Heart left ventricle (tissue), 16 donors: ENCODE measurements around the gene MRPL18. TPM values are rescaled to one million over a fixed set of nuclear protein-coding genes. Genes with fewer than 3 reads are reported as not detected.
"Not testable (repeated sequence)": the region's sequence is repeated elsewhere in the genome, so short reads cannot be mapped to it uniquely, and the experiment has no call there.

Source experiments
- ATAC-seq, 4 donors: fragments of 200-7000 bp; cut with Tn5 transposase; one replicate each; pipeline ENCODE4 v1.9.1; 2020 to 2022; ENCODE audit warnings: moderate library complexity in 4 of 4, mild to moderate bottlenecking in 3 of 4, moderate number of reproducible peaks in 1 of 4
- DNase-seq, 5 donors: peaks; one replicate each; pipeline ENCODE4 v3.0.0-alpha.2; 2020
- H3K27ac ChIP-seq, 12 donors: fragments of 200-600 bp; sonication (generic) in 4 of 12; one replicate each; pipeline versions ENCODE4 v1.5.0 to v1.8.0; 2016 to 2022; ENCODE audit warnings: mild to moderate bottlenecking in 2 of 12
- H3K27me3 ChIP-seq, 9 donors: fragments of 200-600 bp; sonication (generic) in 2 of 9; one replicate each; pipeline versions ENCODE4 v1.5.1 to v1.8.0; 2016 to 2022; ENCODE audit warnings: mild to moderate bottlenecking in 3 of 9
- H3K36me3 ChIP-seq, 9 donors: fragments of 200-600 bp; sonication (generic) in 2 of 9; one replicate each; pipeline versions ENCODE4 v1.5.0 to v1.8.0; 2018 to 2022; ENCODE audit warnings: mild to moderate bottlenecking in 2 of 9
- H3K4me1 ChIP-seq, 12 donors: fragments of 200-600 bp; sonication (generic) in 4 of 12; one replicate each; pipeline versions ENCODE4 v1.5.0 to v1.8.0; 2016 to 2022; ENCODE audit warnings: mild to moderate bottlenecking in 3 of 12
- H3K4me3 ChIP-seq, 12 donors: fragments of 200-600 bp; sonication (generic) in 4 of 12; one replicate each; pipeline versions ENCODE4 v1.5.0 to v1.8.0; 2017 to 2022; ENCODE audit warnings: mild to moderate bottlenecking in 9 of 12, moderate library complexity in 4 of 12
- H3K9me3 ChIP-seq, 12 donors: fragments of 200-600 bp; sonication (generic) in 4 of 12; one replicate each; pipeline versions ENCODE4 v1.5.0 to v1.8.0; 2016 to 2022; ENCODE audit warnings: mild to moderate bottlenecking in 1 of 12
- POLR2A ChIP-seq, 2 donors: fragments of 450-650 bp; IDR thresholded peaks; one replicate each; pipeline ENCODE4 v1.6.1; 2017; ENCODE audit warnings: antibody characterized with exemption in 2 of 2, mild to moderate bottlenecking in 2 of 2, moderate library complexity in 2 of 2
- WGBS, 4 donors: extraction: QIAGEN DNeasy Blood & Tissue Kit in 2 of 4; methylation state at CpG; one replicate each; pipeline versions ENCODE4 v1.1.5 to v1.1.7; 2013 to 2018; 5-methylcytosine and 5-hydroxymethylcytosine counted together
- intact Hi-C, 10 donors: fragments of 100-400 bp; cut with DNase I; formaldehyde crosslinking; loops; one replicate each; pipeline versions ENCODE4 v1.11.1 to v1.14.2; 2022
- polyA plus RNA-seq, 2 donors: library from polyadenylated mRNA; stranded (reverse); fragments of 200-250 nt; gene quantifications; one replicate each; pipeline ENCODE4 v1.2.3, GENCODE V29; 2013
- total RNA-seq, 9 donors: library from RNA; depleted of rRNA in 2 of 9; stranded (reverse); fragments of >200 nt in 2 of 9; fragmentation: NEBNext Ultra II Directional in 3 of 9; extraction: Animal tissue kit (Norgen Biotek cat#: 25700) in 3 of 9; gene quantifications; one replicate each; pipeline versions ENCODE4 v1.1.0 to v1.2.4, GENCODE V29; 2016 to 2023
- TF ChIP-seq, protein P1 (sequence below), 12 donors: fragments of 200-600 bp; sonication (generic) in 4 of 12; IDR thresholded peaks; one replicate each; pipeline versions ENCODE4 v1.5.0 to v1.8.0; 2018 to 2022; ENCODE audit warnings: antibody characterized with exemption in 12 of 12, mild to moderate bottlenecking in 5 of 12
- donor health status: ischemic (EF 13 %, LVEDD 7.1; RV severe dilation, severe dysfunction).
- donor health status: healthy with polysubstance abuse.
- donor health status: DM: no; HTN: yes; CAD: no.
- donor health status: DM: no; HTN: no; CAD: no.
- donor health status: ischemic (EF 25% LVEDD 6.9; RV normal size, moderate dysfunction).
- donor health status: ischemic (EF 25% LVEDD 5.7; RV mildly dilated, moderate dysfunction).
- donor health status: healthy.
- donor health status: DM: yes; HTN: yes; CAD: no.
- donor health status: ischemic (EF 35%, LVEDD 5.7; RV mildly dilated, moderate dysfunction).
- donor health status: nonischemic (EF 11% LVEDD 7.7; RV severe dilation, severe dysfunction).
- donor health status: DM: yes; HTN: yes; CAD: no.
- donor health status: PGD.
- donor health status: ischemic (EF 29% LVEDD 5.4; RV normal size, mild dysfunction).
- donor health status: nonischemic (EF 23%, LVEDD 6.1; RV moderate dilation, normal function).

Gene MRPL18
- total and polyA plus RNA-seq, 11 donors, result 52.4 to 145 (median 61.8) TPM

DNA sequence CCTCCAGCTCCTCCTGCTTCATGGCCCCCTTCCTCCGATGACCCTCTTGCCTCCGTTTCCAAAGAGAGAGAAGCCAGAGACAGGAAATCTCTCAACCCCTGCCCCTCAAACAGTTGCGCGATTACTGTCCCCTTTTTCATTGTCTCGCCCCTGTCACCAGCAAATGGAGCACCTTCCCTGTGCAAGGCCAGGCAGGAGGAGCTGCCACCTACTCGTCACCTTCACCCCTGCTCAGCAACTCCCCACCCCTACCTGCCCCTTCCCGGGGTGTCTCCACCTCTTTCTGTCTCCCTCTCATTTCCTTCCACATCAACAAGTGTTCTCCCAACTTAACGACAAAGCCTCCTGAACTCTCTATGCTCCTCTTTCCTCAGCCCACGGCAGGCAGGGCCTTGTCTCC, 23.5 kb downstream of the MRPL18 start:
- H3K27me3 ChIP-seq, result no peaks in the 10 kb centered on the region
- ATAC-seq (no peak), DNase-seq (no peak)
- no peak overlapping the region for H3K4me3 ChIP-seq
- H3K36me3 ChIP-seq, result no peaks in the 10 kb centered on the region
- no peaks in the 10 kb centered on the region for H3K9me3 ChIP-seq
- WGBS, 4 donors, result 78 to 85% (median 81%) methylated on average over 9 of the region's 9 CpGs
- intact Hi-C loops, result no loop called here
- no peak for TF ChIP-seq POLR2A (IDR thresholded peaks at IDR 0.05)
- TF ChIP-seq, protein P1, sequence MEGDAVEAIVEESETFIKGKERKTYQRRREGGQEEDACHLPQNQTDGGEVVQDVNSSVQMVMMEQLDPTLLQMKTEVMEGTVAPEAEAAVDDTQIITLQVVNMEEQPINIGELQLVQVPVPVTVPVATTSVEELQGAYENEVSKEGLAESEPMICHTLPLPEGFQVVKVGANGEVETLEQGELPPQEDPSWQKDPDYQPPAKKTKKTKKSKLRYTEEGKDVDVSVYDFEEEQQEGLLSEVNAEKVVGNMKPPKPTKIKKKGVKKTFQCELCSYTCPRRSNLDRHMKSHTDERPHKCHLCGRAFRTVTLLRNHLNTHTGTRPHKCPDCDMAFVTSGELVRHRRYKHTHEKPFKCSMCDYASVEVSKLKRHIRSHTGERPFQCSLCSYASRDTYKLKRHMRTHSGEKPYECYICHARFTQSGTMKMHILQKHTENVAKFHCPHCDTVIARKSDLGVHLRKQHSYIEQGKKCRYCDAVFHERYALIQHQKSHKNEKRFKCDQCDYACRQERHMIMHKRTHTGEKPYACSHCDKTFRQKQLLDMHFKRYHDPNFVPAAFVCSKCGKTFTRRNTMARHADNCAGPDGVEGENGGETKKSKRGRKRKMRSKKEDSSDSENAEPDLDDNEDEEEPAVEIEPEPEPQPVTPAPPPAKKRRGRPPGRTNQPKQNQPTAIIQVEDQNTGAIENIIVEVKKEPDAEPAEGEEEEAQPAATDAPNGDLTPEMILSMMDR (IDR thresholded peaks at IDR 0.05), result no peak
- no peak overlapping the region for H3K27ac ChIP-seq
- no peaks in the 10 kb centered on the region for H3K4me1 ChIP-seq

DNA sequence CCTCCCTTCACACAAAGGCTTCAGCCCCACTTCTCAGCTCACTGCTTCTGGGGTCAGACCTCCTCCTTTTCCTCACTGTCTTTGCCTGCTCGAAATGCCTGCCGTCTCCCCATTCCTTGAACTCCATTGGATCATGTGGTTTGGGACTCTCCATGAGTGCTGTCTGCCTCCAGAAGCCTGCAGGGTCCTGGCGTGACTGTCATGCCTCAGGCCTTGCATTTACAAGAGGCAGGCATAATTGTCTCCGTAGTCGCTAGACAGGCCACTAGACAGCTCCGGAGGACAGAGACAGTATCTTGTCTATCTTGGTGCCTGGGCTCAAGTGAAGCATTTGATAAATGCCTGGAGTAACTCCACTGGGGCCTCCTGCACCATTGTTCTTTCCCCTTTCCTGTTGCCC, 25.1 kb downstream of the MRPL18 start:
- H3K9me3 ChIP-seq, result no peaks in the 10 kb centered on the region
- intact Hi-C loops, result no loop called here
- 72 to 81% (median 74%) methylated on average over 6 of the region's 6 CpGs for WGBS, 4 donors
- H3K4me3 ChIP-seq, result no peak overlapping the region
- H3K36me3 ChIP-seq, result no peaks in the 10 kb centered on the region
- H3K4me1 ChIP-seq, result no peaks in the 10 kb centered on the region
- no peak for ATAC-seq
- TF ChIP-seq, protein P1 (IDR thresholded peaks at IDR 0.05), result no peak
- H3K27me3 ChIP-seq, result no peaks in the 10 kb centered on the region
- no peak for DNase-seq
- H3K27ac ChIP-seq, result no peak overlapping the region

DNA sequence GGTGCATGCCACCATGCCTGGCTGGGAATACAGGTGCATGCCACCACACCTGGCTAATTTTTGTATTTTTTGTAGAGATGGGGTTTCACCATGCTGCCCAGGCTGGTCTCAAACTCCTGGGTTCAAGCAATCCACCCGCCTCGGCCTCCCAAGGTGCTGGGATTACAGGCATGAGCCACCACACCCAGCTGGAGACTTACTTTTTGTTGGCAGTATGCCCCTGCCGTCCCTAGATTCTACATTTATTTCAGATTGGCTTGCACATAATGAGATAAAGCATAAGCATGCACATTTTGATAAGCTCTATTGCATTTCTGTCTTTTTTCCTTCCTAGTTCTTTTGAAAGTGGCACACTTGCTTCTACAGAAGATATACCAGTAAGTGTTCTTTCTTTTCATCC, 26.5 kb downstream of the MRPL18 start:
- H3K4me1 ChIP-seq, H3K4me3 ChIP-seq, H3K27me3 ChIP-seq, intact Hi-C loops, H3K36me3 ChIP-seq, H3K9me3 ChIP-seq, DNase-seq, ATAC-seq, H3K27ac ChIP-seq: not testable (repeated sequence)
- WGBS, 4 donors, result 73 to 83% (median 79%) methylated on average over 3 of the region's 3 CpGs

DNA sequence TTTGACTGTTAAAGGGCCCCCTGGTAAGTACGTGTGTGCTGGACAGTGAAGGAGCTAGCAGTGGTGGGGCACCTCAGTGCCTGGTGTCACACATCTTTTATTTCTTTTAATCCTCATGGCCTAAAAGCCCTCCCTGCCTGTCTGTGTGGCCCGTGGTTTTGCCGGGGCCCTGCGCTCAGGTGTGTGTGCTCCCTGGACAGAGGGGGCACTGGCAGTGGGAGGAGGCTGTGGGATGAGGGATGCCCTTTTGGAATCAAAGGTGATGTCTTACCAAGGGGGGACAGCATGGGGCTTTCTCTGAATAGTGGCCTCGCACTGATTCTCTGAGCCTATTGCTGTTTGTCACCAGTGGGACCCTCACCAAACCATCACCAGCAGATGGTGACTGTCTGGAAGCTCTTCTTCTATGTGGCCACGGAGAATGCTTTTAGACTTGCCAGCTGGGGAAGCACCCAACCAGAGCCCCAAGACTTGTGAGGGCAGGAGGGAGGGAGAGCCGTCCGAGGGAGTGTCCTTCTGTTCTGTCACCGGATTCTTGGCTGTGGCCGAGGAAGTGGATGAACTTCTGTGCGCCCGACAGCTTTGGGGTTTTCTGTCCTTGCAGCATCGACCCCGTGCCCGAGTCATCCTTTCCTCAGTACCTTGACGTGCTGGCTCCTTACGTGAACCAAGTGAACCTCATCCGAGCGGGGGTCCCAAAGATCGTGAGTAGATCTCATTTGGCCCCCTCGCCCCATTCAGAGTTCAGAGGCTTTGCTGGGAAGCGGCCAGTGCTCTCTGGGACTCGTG, 27.9 kb downstream of the MRPL18 start:
- Histone ChIP-seq H3K27ac (no peak overlapping the region), H3K4me1 (no peaks in the 10 kb centered on the region), H3K36me3 (no peaks in the 10 kb centered on the region), H3K27me3 (no peaks in the 10 kb centered on the region), H3K9me3 (no peaks in the 10 kb centered on the region), H3K4me3 (no peak overlapping the region)
- intact Hi-C loops, result no loop called here
- DNase-seq (no peak), ATAC-seq (no peak)
- TF ChIP-seq POLR2A (IDR thresholded peaks at IDR 0.05), result no peak
- TF ChIP-seq, protein P1 (IDR thresholded peaks at IDR 0.05), result no peak
- 86 to 89% (median 87%) methylated on average over 20 to 23 of the region's 23 CpGs for WGBS, 4 donors

DNA sequence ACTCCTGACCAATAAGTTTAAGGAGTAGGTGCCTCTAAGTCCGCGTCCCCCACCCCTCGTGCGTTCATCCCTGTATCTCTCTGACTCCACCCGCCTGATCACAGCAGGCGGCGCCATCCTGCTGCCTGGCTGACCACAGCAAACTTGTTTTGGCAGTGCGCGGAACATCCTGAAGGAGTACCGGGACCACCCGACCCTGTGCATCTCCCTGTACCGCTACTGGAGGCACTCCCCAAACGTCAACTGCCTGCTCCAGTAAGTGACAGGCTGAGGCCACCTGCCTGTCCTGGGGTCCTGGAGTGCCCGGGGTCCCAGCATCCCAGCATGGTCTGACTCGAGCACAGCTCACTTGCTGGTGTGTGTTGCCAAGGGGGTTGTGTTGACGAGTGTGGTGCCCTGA, 28.8 kb downstream of the MRPL18 start:
- no peak overlapping the region for H3K4me3 ChIP-seq
- no peak overlapping the region for H3K27ac ChIP-seq
- ATAC-seq (no peak), DNase-seq (no peak)
- no peaks in the 10 kb centered on the region for H3K4me1 ChIP-seq
- 86 to 91% (median 87%) methylated on average over 15 to 16 of the region's 16 CpGs for WGBS, 4 donors
- H3K9me3 ChIP-seq, result no peaks in the 10 kb centered on the region
- H3K27me3 ChIP-seq, result no peaks in the 10 kb centered on the region
- no peaks in the 10 kb centered on the region for H3K36me3 ChIP-seq
- intact Hi-C loops, result no loop called here
- TF ChIP-seq, protein P1 (IDR thresholded peaks at IDR 0.05), result no peak
- TF ChIP-seq POLR2A (IDR thresholded peaks at IDR 0.05), result no peak
